NCI-H1436 treated with DMSO at 0.1 percent for 48 hours (cell line): Measurements from ENCODE around the gene MPI.

Source experiments
- DNase-seq: peaks from one replicate; lab custom pipeline; 2025; lab: John Stamatoyannopoulos, UW

The MPI gene

GRCh38 chr15:74889883-74890664 lies at the start of gene MPI:
TSS of gene MPI (plus strand) at chr15:74890042. CDS start at chr15:74890074, 32 bp downstream.
- peak; percentile 15 for DNase-seq

- no peak for DNase-seq
These were observed 48.7 kb upstream of the MPI start for GRCh38 chr15:74840851-74841775.

GRCh38 chr15:74841891-74842373 lies 47.9 kb upstream of the MPI start:
- DNase-seq, result no peak

GRCh38 chr15:74842581-74843444 lies 47.0 kb upstream of the MPI start, which contains the start of gene ULK3:
TSS of gene ULK3 (minus strand) at chr15:74843156. CDS start at chr15:74843105, 51 bp downstream.
- DNase-seq, result peak; percentile 42

- DNase-seq, result no peak
These were observed 46.4 kb upstream of the MPI start for GRCh38 chr15:74843445-74843828.

- DNase-seq, result no peak
These were observed 45.9 kb upstream of the MPI start for GRCh38 chr15:74843891-74844299.

GRCh38 chr15:74844319-74845207 lies 45.3 kb upstream of the MPI start:
- no peak for DNase-seq

GRCh38 chr15:74845208-74845568 lies 44.7 kb upstream of the MPI start:
- DNase-seq, result no peak

GRCh38 chr15:74845581-74845980 lies 44.3 kb upstream of the MPI start:
- DNase-seq, result no peak

- no peak for DNase-seq
These were observed 42.4 kb upstream of the MPI start for GRCh38 chr15:74847432-74847831.

- DNase-seq, result no peak
These were observed 39.4 kb upstream of the MPI start for GRCh38 chr15:74850393-74850792.

- no peak for DNase-seq
These were observed 37.9 kb upstream of the MPI start for GRCh38 chr15:74851960-74852359.

- no peak for DNase-seq
These were observed 35.3 kb upstream of the MPI start for GRCh38 chr15:74854453-74855022.

GRCh38 chr15:74855857-74856256 lies 34.0 kb upstream of the MPI start:
- no peak for DNase-seq

GRCh38 chr15:74856537-74856936 lies 33.3 kb upstream of the MPI start:
- DNase-seq, result no peak

GRCh38 chr15:74857082-74857655 lies 32.7 kb upstream of the MPI start:
- DNase-seq, result no peak

GRCh38 chr15:74857671-74858368 lies 32.0 kb upstream of the MPI start:
- no peak for DNase-seq

- DNase-seq, result no peak
These were observed 31.5 kb upstream of the MPI start for GRCh38 chr15:74858369-74858740.

GRCh38 chr15:74863239-74864056 lies 26.4 kb upstream of the MPI start:
- no peak for DNase-seq
